Right lobe of liver (tissue), 6 donors: ENCODE results near the gene RSRC1. TPM values are rescaled to one million over a fixed set of nuclear protein-coding genes. Genes with fewer than 3 reads are reported as not detected.

Experiments used
- ATAC-seq, 4 donors: fragments of 200-7000 bp; cut with Tn5 transposase; one replicate each; pipeline ENCODE4 v1.9.1; 2020; ENCODE audit warnings: mild to moderate bottlenecking in 4 of 4, moderate library complexity in 4 of 4
- DNase-seq, 3 donors: peaks; one replicate each; pipeline ENCODE4 v3.0.0-alpha.2; 2020
- H3K27ac ChIP-seq, 3 donors: fragments of 200-600 bp; one replicate each; pipeline ENCODE4 v1.8.0; 2022
- H3K27me3 ChIP-seq, 2 donors: fragments of 200-600 bp; one replicate each; pipeline ENCODE4 v1.8.0; 2022
- H3K36me3 ChIP-seq, 4 donors: fragments of 200-600 bp; sonication (generic) in 1 of 4; one replicate each; pipeline versions ENCODE4 v1.5.1 to v1.8.0; 2017 to 2022; ENCODE audit warnings: control low read depth in 1 of 4
- H3K4me1 ChIP-seq, 4 donors: fragments of 200-600 bp; sonication (generic) in 1 of 4; one replicate each; pipeline versions ENCODE4 v1.5.1 to v1.8.0; 2017 to 2022; ENCODE audit warnings: control low read depth in 1 of 4
- H3K4me3 ChIP-seq, 3 donors: fragments of 200-600 bp; one replicate each; pipeline ENCODE4 v1.8.0; 2022
- H3K9me3 ChIP-seq, 4 donors: fragments of 200-600 bp; sonication (generic) in 1 of 4; one replicate each; pipeline versions ENCODE4 v1.5.1 to v1.8.0; 2017 to 2022; ENCODE audit warnings: control low read depth in 1 of 4
- POLR2A ChIP-seq: fragments of 450-650 bp; IDR thresholded peaks from one replicate; pipeline ENCODE4 v1.6.1; 2017; ENCODE audit warnings: antibody characterized with exemption, mild to moderate bottlenecking
- WGBS: methylation state at CpG from one replicate; pipeline ENCODE4 v1.1.6; 2018; ENCODE audit warnings: low coverage, low lambda C conversion rate; ENCODE audit not compliant: insufficient coverage; ENCODE audit errors: missing lambda C conversion rate; 5-methylcytosine and 5-hydroxymethylcytosine counted together
- intact Hi-C, 2 donors: fragments of 100-400 bp; cut with DNase I; formaldehyde crosslinking; loops; one replicate each; pipeline versions ENCODE4 v1.11.2 to v1.14.1; 2022
- total RNA-seq, 6 experiments: library from RNA; depleted of rRNA in 2 of 6; stranded (reverse); fragments of >200 nt in 2 of 6; fragmentation: NEBNext Ultra II Directional in 3 of 6; extraction: Animal tissue kit (Norgen Biotek cat#: 25700) in 3 of 6; gene quantifications; one replicate each; pipeline versions ENCODE4 v1.1.0 to v1.2.4, GENCODE V29; 2016 to 2023
- TF ChIP-seq, protein P1 (sequence below), 4 donors: fragments of 200-600 bp in 3 of 4; fragments of 450-650 bp in 1 of 4; IDR thresholded peaks; one replicate each; pipeline versions ENCODE4 v1.5.1 to v1.8.0; 2016 to 2022; ENCODE audit warnings: antibody characterized with exemption in 4 of 4, mild to moderate bottlenecking in 2 of 4
- donor health status: DM: no; HTN: yes; CAD: no.
- donor health status: DM: no; HTN: no; CAD: no.
- donor health status: DM: no; HTN: no; CAD: no.
- donor health status: DM: no; HTN: yes; CAD: no.
- donor health status: DM: no; HTN: yes; CAD: no.

The RSRC1 gene
- total RNA-seq, 6 experiments from 2014 or later: 10.8 to 22.1 (median 11.7) TPM

GRCh38 chr3:158269942-158270341 is 160.1 kb downstream of the RSRC1 start:
- whole genome bisulfite sequencing: 85% methylated on average over 3 of the region's 4 CpGs
- H3K27ac ChIP-seq: no peak overlapping the region
- intact Hi-C loops: no loop called here
- no peaks in the 10 kb centered on the region for H3K27me3 ChIP-seq
- no peak for ATAC-seq
- TF ChIP-seq, protein P1, sequence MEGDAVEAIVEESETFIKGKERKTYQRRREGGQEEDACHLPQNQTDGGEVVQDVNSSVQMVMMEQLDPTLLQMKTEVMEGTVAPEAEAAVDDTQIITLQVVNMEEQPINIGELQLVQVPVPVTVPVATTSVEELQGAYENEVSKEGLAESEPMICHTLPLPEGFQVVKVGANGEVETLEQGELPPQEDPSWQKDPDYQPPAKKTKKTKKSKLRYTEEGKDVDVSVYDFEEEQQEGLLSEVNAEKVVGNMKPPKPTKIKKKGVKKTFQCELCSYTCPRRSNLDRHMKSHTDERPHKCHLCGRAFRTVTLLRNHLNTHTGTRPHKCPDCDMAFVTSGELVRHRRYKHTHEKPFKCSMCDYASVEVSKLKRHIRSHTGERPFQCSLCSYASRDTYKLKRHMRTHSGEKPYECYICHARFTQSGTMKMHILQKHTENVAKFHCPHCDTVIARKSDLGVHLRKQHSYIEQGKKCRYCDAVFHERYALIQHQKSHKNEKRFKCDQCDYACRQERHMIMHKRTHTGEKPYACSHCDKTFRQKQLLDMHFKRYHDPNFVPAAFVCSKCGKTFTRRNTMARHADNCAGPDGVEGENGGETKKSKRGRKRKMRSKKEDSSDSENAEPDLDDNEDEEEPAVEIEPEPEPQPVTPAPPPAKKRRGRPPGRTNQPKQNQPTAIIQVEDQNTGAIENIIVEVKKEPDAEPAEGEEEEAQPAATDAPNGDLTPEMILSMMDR (IDR thresholded peaks at IDR 0.05): no peak
- TF ChIP-seq POLR2A: no peak
- DNase-seq: no peak
- no peak overlapping the region for H3K4me3 ChIP-seq
- H3K4me1 ChIP-seq: no peaks in the 10 kb centered on the region
- peaks cover 0 to 15% (median 1%) of the 10 kb centered on the region in 4 donors for H3K9me3 ChIP-seq
- H3K36me3 ChIP-seq: no peaks in the 10 kb centered on the region

DNA sequence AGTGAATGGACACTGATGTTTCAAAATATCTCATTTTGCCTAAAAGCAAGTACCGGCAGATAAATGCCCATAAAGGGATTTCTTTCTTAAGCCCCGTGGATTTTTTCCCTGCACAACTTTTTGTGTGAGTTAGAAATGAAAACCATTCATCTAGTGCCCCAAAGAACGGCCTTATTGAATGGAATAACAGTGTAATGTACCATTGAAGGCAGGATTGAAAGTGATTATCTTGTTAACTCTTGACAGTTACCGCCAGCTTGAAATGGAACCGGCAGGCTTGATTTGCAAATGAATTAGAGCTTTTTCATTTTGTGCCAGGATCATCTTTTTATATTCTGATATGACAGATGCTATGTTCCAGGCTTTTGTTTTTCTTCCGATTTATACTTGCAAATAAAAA is 162.2 kb downstream of the RSRC1 start:
- Histone ChIP-seq H3K4me1 (no peaks in the 10 kb centered on the region), H3K27me3 (no peaks in the 10 kb centered on the region), H3K36me3 (no peaks in the 10 kb centered on the region), H3K4me3 (no peak overlapping the region), H3K9me3 (peaks cover 0 to under 1% (median 0%) of the 10 kb centered on the region in 4 donors), H3K27ac (no peak overlapping the region)
- WGBS: 83% methylated on average over 6 of the region's 6 CpGs
- DNase-seq (no peak), ATAC-seq (no peak)
- intact Hi-C loops: no loop called here
- TF ChIP-seq, protein P1 (IDR thresholded peaks at IDR 0.05): no peak
- TF ChIP-seq POLR2A: no peak

GRCh38 chr3:158273656-158274055 is 163.8 kb downstream of the RSRC1 start:
- no peaks in the 10 kb centered on the region for H3K9me3 ChIP-seq
- no peak for ATAC-seq
- no peaks in the 10 kb centered on the region for H3K36me3 ChIP-seq
- no peaks in the 10 kb centered on the region for H3K4me1 ChIP-seq
- 100% methylated on average over 1 of the region's 1 CpG for WGBS
- DNase-seq: no peak
- intact Hi-C loops: no loop called here
- TF ChIP-seq, protein P1 (IDR thresholded peaks at IDR 0.05): no peak
- no peak for TF ChIP-seq POLR2A
- H3K27ac ChIP-seq: no peak overlapping the region
- H3K4me3 ChIP-seq: no peak overlapping the region
- no peaks in the 10 kb centered on the region for H3K27me3 ChIP-seq

DNA sequence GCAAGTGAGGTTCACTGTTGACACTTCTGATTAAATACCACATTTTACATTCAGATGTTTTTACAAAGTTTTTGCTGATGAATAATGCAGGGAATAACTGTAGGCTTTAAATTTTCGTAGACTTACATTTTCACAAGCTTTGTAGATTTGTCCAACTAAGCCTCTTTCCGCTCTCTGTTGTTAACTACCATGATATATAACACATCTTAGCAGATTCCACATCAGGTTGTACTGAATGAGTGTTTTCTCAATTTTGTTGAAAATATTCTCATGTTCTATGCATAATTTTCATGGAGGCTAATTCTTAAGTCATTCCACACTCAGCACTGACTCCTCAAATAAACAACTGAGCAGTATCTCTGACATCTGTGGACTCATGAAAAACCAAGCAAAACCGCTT is 168.3 kb downstream of the RSRC1 start:
- intact Hi-C loops: no loop called here

More for the DNA sequence above, 168.3 kb downstream of the RSRC1 start:
- DNase-seq (no peak), ATAC-seq (no peak)
- Histone ChIP-seq H3K9me3 (no peaks in the 10 kb centered on the region), H3K27me3 (no peaks in the 10 kb centered on the region), H3K27ac (no peak overlapping the region), H3K4me3 (no peak overlapping the region), H3K36me3 (no peaks in the 10 kb centered on the region), H3K4me1 (no peaks in the 10 kb centered on the region)
- no peak for TF ChIP-seq POLR2A
- TF ChIP-seq, protein P1 (IDR thresholded peaks at IDR 0.05): no peak
- WGBS: 95% methylated on average over 3 of the region's 3 CpGs
